Sigmoid colon (tissue), 3 donors: ENCODE results near the gene CMSS1.

Source experiments
- CTCF ChIP-seq, 4 experiments: fragments of 450-650 bp in 3 of 4; fragments of 200-600 bp in 1 of 4; IDR thresholded peaks; one replicate each; pipeline ENCODE4 v1.5.1; 2016 to 2019; ENCODE audit warnings: antibody characterized with exemption in 4 of 4, mild to moderate bottlenecking in 3 of 4, moderate library complexity in 2 of 4
- POLR2A ChIP-seq, 2 donors: fragments of 450-650 bp; IDR thresholded peaks; one replicate each; pipeline ENCODE4 v1.6.1; 2016; ENCODE audit warnings: antibody characterized with exemption in 2 of 2, mild to moderate bottlenecking in 2 of 2, moderate library complexity in 2 of 2

GRCh38 chr3:100097919-100098783, 280.5 kb downstream of the CMSS1 start:
- TF ChIP-seq CTCF (IDR thresholded peaks at IDR 0.05) (no peak), POLR2A (IDR thresholded peaks at IDR 0.05) (no peak)
